H1 (cell line): Measurements from ENCODE around the gene OSBPL3. TPM values are rescaled to one million over a fixed set of nuclear protein-coding genes. Genes with fewer than 3 reads are reported as not detected.

Experiments used
- CTCF ChIA-PET: fragments of 300-600 bp; sonication (Branson Sonifier 250); formaldehyde crosslinking; loops from one replicate; lab custom pipeline; 2021; ENCODE audit not compliant: partially characterized antibody; lab: Charles Lee
- POLR2A ChIA-PET: fragments of 300-600 bp; sonication (Branson Sonifier 250); formaldehyde crosslinking; loops from one replicate; lab custom pipeline; 2021; ENCODE audit warnings: inconsistent platforms; ENCODE audit not compliant: partially characterized antibody; lab: Charles Lee
- DNase-seq, 2 experiments: peaks; one replicate each; pipeline versions ENCODE4 v3.0.0 to v3.0.0-alpha.2; 2010 to 2022; ENCODE audit warnings: low spot score in 2 of 2, low read depth in 1 of 2, mixed read lengths in 1 of 2
- FAIRE-seq: peaks from 2 replicates; lab custom pipeline; 2011; peaks lifted over from hg19 to GRCh38; lab: Jason Lieb, UNC
- H2AFZ ChIP-seq: 2 replicates; pipeline ENCODE4 v1.8.1; 2012; ENCODE audit warnings: low read length, inconsistent platforms
- H2AK5ac ChIP-seq: 2 replicates; pipeline ENCODE4 v1.6.1; 2013; ENCODE audit warnings: low read depth, low read length
- H2BK120ac ChIP-seq: replicated peaks from 2 replicates; pipeline ENCODE3; 2013; ENCODE audit warnings: low read depth, low read length, inconsistent platforms
- H2BK12ac ChIP-seq: 2 replicates; pipeline ENCODE4 v1.6.1; 2013; ENCODE audit warnings: low read depth, low read length
- H2BK15ac ChIP-seq: 2 replicates; pipeline ENCODE4 v1.6.1; 2013; ENCODE audit warnings: low read length
- H2BK20ac ChIP-seq: 2 replicates; pipeline ENCODE4 v1.6.1; 2013; ENCODE audit warnings: low read length
- H2BK5ac ChIP-seq: 2 replicates; pipeline ENCODE4 v1.6.1; 2013; ENCODE audit warnings: low read depth, low read length
- H3K14ac ChIP-seq: 2 replicates; pipeline ENCODE4 v1.6.1; 2013; ENCODE audit warnings: inconsistent platforms; ENCODE audit not compliant: insufficient read length
- H3K18ac ChIP-seq: 2 replicates; pipeline ENCODE4 v1.6.1; 2013; ENCODE audit warnings: low read length; ENCODE audit errors: extremely low read depth
- H3K23ac ChIP-seq: 2 replicates; pipeline ENCODE4 v1.6.1; 2013; ENCODE audit warnings: inconsistent platforms; ENCODE audit not compliant: insufficient read length
- H3K23me2 ChIP-seq: 2 replicates; pipeline ENCODE4 v1.6.1; 2013; ENCODE audit warnings: low read depth, low read length
- H3K27ac ChIP-seq: 2 replicates; pipeline ENCODE4 v1.6.1; 2011; ENCODE audit warnings: low read depth, low read length, inconsistent platforms
- H3K27me3 ChIP-seq, 4 experiments: replicated peaks in 1 of 4; 1 replicate in 1 of 4; 2 replicates in 3 of 4; pipeline versions ENCODE4 v1.6.1 to v1.8.1; 2011 to 2013; ENCODE audit warnings: low read length in 3 of 4, mild to moderate bottlenecking in 3 of 4, inconsistent platforms in 2 of 4, mixed read lengths in 2 of 4, moderate library complexity in 1 of 4; ENCODE audit not compliant: control insufficient read depth in 3 of 4, insufficient read depth in 3 of 4; ENCODE audit errors: extremely low read depth in 1 of 4
- H3K36me3 ChIP-seq, 4 experiments: 2 replicates each; pipeline versions ENCODE4 v1.6.1 to v1.8.1; 2011 to 2013; ENCODE audit warnings: mild to moderate bottlenecking in 4 of 4, low read length in 3 of 4, moderate library complexity in 2 of 4, control low read depth in 1 of 4, inconsistent platforms in 1 of 4; ENCODE audit not compliant: insufficient read depth in 4 of 4, control insufficient read depth in 2 of 4
- H3K4ac ChIP-seq: replicated peaks from 2 replicates; pipeline ENCODE3; 2013; ENCODE audit warnings: low read length, low read depth, mixed read lengths, inconsistent platforms; ENCODE audit not compliant: insufficient read length
- H3K4me1 ChIP-seq, 4 experiments: replicated peaks in 1 of 4; 1 replicate in 1 of 4; 2 replicates in 3 of 4; pipeline versions ENCODE4 v1.6.1 to v1.8.1; 2011 to 2013; ENCODE audit warnings: low read length in 3 of 4, inconsistent platforms in 2 of 4, mixed read lengths in 1 of 4; ENCODE audit not compliant: insufficient read depth in 4 of 4, control insufficient read depth in 3 of 4
- H3K4me2 ChIP-seq, 2 experiments: 2 replicates each; pipeline versions ENCODE4 v1.6.1 to v1.8.1; 2011 to 2013; ENCODE audit warnings: low read depth in 2 of 2, low read length in 2 of 2, control low read depth in 1 of 2, inconsistent platforms in 1 of 2, mild to moderate bottlenecking in 1 of 2; ENCODE audit not compliant: insufficient read depth in 1 of 2
- H3K4me3 ChIP-seq, 4 experiments: fragments of 200-600, 300-600 bp in 1 of 4; sonication (generic), shearing (Covaris generic), sonication (Bioruptor Twin) in 1 of 4; 2 replicates each; pipeline versions ENCODE4 v1.5.1 to v1.8.1; 2011 to 2016; ENCODE audit warnings: low read length in 4 of 4, low read depth in 3 of 4, control low read depth in 2 of 4, inconsistent platforms in 2 of 4, mild to moderate bottlenecking in 2 of 4, mixed read lengths in 1 of 4, moderate library complexity in 1 of 4; ENCODE audit not compliant: insufficient read depth in 2 of 4; ENCODE audit errors: extremely low read depth in 1 of 4
- H3K56ac ChIP-seq: replicated peaks from 2 replicates; pipeline ENCODE3; 2013; ENCODE audit warnings: low read depth, mild to moderate bottlenecking, mixed read lengths, low read length, inconsistent platforms; ENCODE audit not compliant: insufficient read length
- H3K79me1 ChIP-seq: 2 replicates; pipeline ENCODE4 v1.6.1; 2013; ENCODE audit warnings: low read depth, low read length, control low read depth
- H3K79me2 ChIP-seq, 2 experiments: 2 replicates each; pipeline versions ENCODE4 v1.6.1 to v1.8.1; 2012 to 2013; ENCODE audit warnings: low read length in 2 of 2, mild to moderate bottlenecking in 2 of 2, inconsistent platforms in 1 of 2; ENCODE audit not compliant: insufficient read depth in 2 of 2, control insufficient read depth in 1 of 2
- H3K9ac ChIP-seq, 4 experiments: replicated peaks in 1 of 4; 1 replicate in 1 of 4; 2 replicates in 3 of 4; pipeline versions ENCODE4 v1.6.1 to v1.8.1; 2011 to 2013; ENCODE audit warnings: low read depth in 3 of 4, low read length in 3 of 4, control low read depth in 2 of 4, mild to moderate bottlenecking in 2 of 4, moderate library complexity in 2 of 4, inconsistent platforms in 1 of 4; ENCODE audit errors: extremely low read depth in 1 of 4
- H3K9me3 ChIP-seq, 2 experiments: 2 replicates each; pipeline versions ENCODE4 v1.6.1 to v1.8.1; 2012 to 2013; ENCODE audit warnings: mild to moderate bottlenecking in 2 of 2, moderate library complexity in 2 of 2, control low read depth in 1 of 2, inconsistent platforms in 1 of 2, low read depth in 1 of 2, low read length in 1 of 2, mixed read lengths in 1 of 2; ENCODE audit not compliant: insufficient read depth in 2 of 2
- H4K20me1 ChIP-seq, 2 experiments: replicated peaks in 1 of 2; 2 replicates each; pipeline versions ENCODE3 to v1.8.1; 2011 to 2013; ENCODE audit warnings: inconsistent platforms in 2 of 2, low read length in 2 of 2, mild to moderate bottlenecking in 1 of 2; ENCODE audit not compliant: insufficient read depth in 2 of 2, control insufficient read depth in 1 of 2
- H4K5ac ChIP-seq: 2 replicates; pipeline ENCODE4 v1.6.1; 2013; ENCODE audit warnings: low read length, low read depth, mixed read lengths, inconsistent platforms; ENCODE audit not compliant: insufficient read length
- H4K8ac ChIP-seq: 2 replicates; pipeline ENCODE4 v1.8.0; 2013; ENCODE audit warnings: mild to moderate bottlenecking, moderate library complexity, low read length, inconsistent platforms; ENCODE audit not compliant: insufficient read depth; ENCODE audit errors: extremely low read depth
- H4K91ac ChIP-seq: replicated peaks from 2 replicates; pipeline ENCODE3; 2013; ENCODE audit warnings: low read length, mixed read lengths, inconsistent platforms; ENCODE audit not compliant: insufficient read length
- ASH2L ChIP-seq: fragments of 200-600, 300-600 bp; sonication (generic); IDR thresholded peaks from one replicate; pipeline ENCODE4 v1.7.1; 2017; ENCODE audit warnings: low read length
- EGR1 ChIP-seq: IDR thresholded peaks from 2 replicates; pipeline ENCODE4 v1.6.1; 2011; ENCODE audit warnings: low read depth, low read length, borderline replicate concordance
- POLR2A ChIP-seq, 2 experiments: IDR thresholded peaks; 1 replicate in 1 of 2; 2 replicates in 1 of 2; pipeline ENCODE4 v1.6.1; 2011; ENCODE audit warnings: low read depth in 2 of 2, low read length in 2 of 2, mild to moderate bottlenecking in 2 of 2; ENCODE audit errors: control extremely low read depth in 1 of 2
- SAP30 ChIP-seq: fragments of 300-600 bp; sonication (generic); IDR thresholded peaks from 2 replicates; pipeline ENCODE4 v1.7.1; 2012; ENCODE audit warnings: low read length, moderate library complexity, mild to moderate bottlenecking, inconsistent platforms; ENCODE audit not compliant: insufficient read depth, insufficient replicate concordance
- TBP ChIP-seq: IDR thresholded peaks from 2 replicates; pipeline ENCODE4 v1.6.1; 2011; ENCODE audit warnings: low read depth, low read length, improper control_type of control experiment
- WGBS, 2 experiments: shearing (Covaris generic) in 1 of 2; methylation state at CpG; one replicate each; pipeline versions ENCODE4 v1.1.6 to v1.1.7; 2013 to 2015; ENCODE audit warnings: low lambda C conversion rate in 2 of 2, mixed read lengths in 2 of 2, inconsistent platforms in 1 of 2, low coverage in 1 of 2, missing lambda C conversion rate in 1 of 2; ENCODE audit not compliant: insufficient replicate concordance in 2 of 2, insufficient coverage in 1 of 2, insufficient read length in 1 of 2; ENCODE audit errors: extremely low coverage in 1 of 2, missing lambda C conversion rate in 1 of 2; 5-methylcytosine and 5-hydroxymethylcytosine counted together
- polyA plus RNA-seq, 7 experiments: library from polyadenylated mRNA; depleted of rRNA in 3 of 7; stranded (reverse) in 5 of 7; unstranded in 2 of 7; fragments of >200 nt in 5 of 7; fragments of 200-250 nt in 2 of 7; gene quantifications; 1 replicate in 5 of 7; 2 replicates in 1 of 7; 4 replicates in 1 of 7; pipeline versions ENCODE4 v1.2.1 to v1.2.3, GENCODE V29; 2011 to 2013; ENCODE audit warnings: missing spikeins in 2 of 7, mixed read lengths in 2 of 7
- total RNA-seq: library from RNA; stranded (reverse); fragmentation: NEBNext Ultra II Directional; extraction: Animal tissue kit (Norgen Biotek cat#: 25700); gene quantifications from 2 replicates; pipeline ENCODE4 v1.2.1, GENCODE V29; 2021

OSBPL3 gene
- total and polyA plus RNA-seq, 2 of the 8 experiments (the other 6 are each of a cell fraction or from before 2014, with no cell fraction given): 2.8 to 13.9 TPM

GRCh38 chr7:24754906-24755506 is 225.0 kb downstream of the OSBPL3 start:
- no peak overlapping the region for H3K4ac ChIP-seq
- H2AK5ac ChIP-seq: no peak overlapping the region
- no peaks in the 10 kb centered on the region for H4K20me1 ChIP-seq
- no peak overlapping the region for H3K56ac ChIP-seq
- H3K9me3 ChIP-seq: no peaks in the 10 kb centered on the region
- H2AFZ ChIP-seq: no peak overlapping the region
- H3K4me2 ChIP-seq: no peak overlapping the region
- no peaks in the 10 kb centered on the region for H3K79me2 ChIP-seq
- no peaks in the 10 kb centered on the region for H3K36me3 ChIP-seq
- H2BK20ac ChIP-seq: no peak overlapping the region
- H3K27me3 ChIP-seq: peaks cover 6 to 41% (median 29%) of the 10 kb centered on the region in 4 experiments
- no peak overlapping the region for H4K5ac ChIP-seq
- no peak overlapping the region for H2BK5ac ChIP-seq
- H3K79me1 ChIP-seq: no peaks in the 10 kb centered on the region
- peaks cover 0 to 10% (median 4%) of the 10 kb centered on the region in 4 experiments; a peak in 6 of 7 replicates for H3K4me1 ChIP-seq
- DNase-seq (no peak), FAIRE-seq (no peak)
- no peak overlapping the region for H4K8ac ChIP-seq
- no peak overlapping the region for H3K23ac ChIP-seq
- no peak overlapping the region for H3K27ac ChIP-seq
- H3K14ac ChIP-seq: no peak overlapping the region
- no peak overlapping the region for H3K4me3 ChIP-seq
- no peak overlapping the region for H4K91ac ChIP-seq
- WGBS, 2 experiments: 83% methylated on average over 3 of the region's 3 CpGs; no CpG with 5 or more reads in 1 of the 2 experiments
- H2BK120ac ChIP-seq: no peak overlapping the region
- H2BK15ac ChIP-seq: no peak overlapping the region
- H3K18ac ChIP-seq: no peak overlapping the region
- peaks cover 12% of the 10 kb centered on the region; the same call in 1 of the 2 replicates for H3K23me2 ChIP-seq
- ChIA-PET CTCF (interaction anchor here (0.7 to 1.3 kb wide), 2 partner anchors 67 to 465 kb away, joined by 3 to 5 read pairs; no protein-coding TSS in a partner anchor), POLR2A (no interaction called here)
- no peak overlapping the region for H2BK12ac ChIP-seq
- no peak overlapping the region for H3K9ac ChIP-seq
- TF ChIP-seq ASH2L (no peak), EGR1 (no peak), SAP30 (no peak), TBP (no peak), POLR2A (IDR thresholded peaks at IDR 0.05; ENCODE audit: control extremely low read depth in 1 of 2, low read depth in 2 of 2, low read length in 2 of 2) (no peak)
